Measurements from ENCODE around the gene TSHR. TPM values are rescaled to one million over a fixed set of nuclear protein-coding genes. Genes with fewer than 3 reads are reported as not detected.
"Not testable (repeated sequence)": the region's sequence is repeated elsewhere in the genome, so short reads cannot be mapped to it uniquely, and the experiment has no call there.

Gene TSHR
- total RNA-seq, 1 donor from 2014 or later = 3.6 TPM

DNA sequence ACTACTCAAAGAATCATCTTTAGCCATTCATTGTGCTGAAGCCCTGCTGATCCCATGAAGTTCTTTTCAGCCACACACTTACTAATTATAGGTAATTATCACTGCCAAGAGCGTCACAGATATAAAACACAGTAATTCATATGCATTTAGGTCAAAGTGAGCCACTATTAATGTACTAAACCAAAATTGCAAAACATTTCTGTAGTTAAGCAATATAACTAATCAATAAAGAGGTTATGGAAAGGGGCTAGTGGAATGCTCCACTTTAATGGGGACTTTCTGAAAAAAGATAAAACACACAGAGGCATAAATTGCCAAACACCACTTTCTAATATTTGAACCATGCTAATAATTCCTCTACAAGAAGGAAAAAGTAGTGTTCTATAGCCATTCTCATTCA is 7.1 kb upstream of the TSHR start:
- intact Hi-C loops (cut with micrococcal nuclease) = no loop called here

DNA sequence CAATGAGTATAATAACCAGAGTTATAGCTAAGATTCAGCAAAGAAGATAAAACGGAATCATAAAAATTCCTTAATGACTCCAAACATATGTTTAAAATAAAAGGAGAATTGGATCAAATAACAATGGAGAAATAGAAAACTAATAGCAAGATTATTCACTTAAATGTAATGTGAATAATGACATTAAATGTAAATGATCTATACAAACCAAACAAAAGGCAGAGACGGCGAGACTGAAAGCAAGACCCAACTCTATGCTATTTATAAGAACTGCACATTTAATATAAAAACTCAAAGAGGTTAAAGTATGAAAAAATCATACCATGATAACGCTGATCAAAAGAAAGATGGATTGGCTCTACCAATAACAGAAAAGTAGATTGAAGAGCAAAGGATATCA is 3.9 kb upstream of the TSHR start:
- intact Hi-C loops (cut with micrococcal nuclease) = no loop called here

DNA sequence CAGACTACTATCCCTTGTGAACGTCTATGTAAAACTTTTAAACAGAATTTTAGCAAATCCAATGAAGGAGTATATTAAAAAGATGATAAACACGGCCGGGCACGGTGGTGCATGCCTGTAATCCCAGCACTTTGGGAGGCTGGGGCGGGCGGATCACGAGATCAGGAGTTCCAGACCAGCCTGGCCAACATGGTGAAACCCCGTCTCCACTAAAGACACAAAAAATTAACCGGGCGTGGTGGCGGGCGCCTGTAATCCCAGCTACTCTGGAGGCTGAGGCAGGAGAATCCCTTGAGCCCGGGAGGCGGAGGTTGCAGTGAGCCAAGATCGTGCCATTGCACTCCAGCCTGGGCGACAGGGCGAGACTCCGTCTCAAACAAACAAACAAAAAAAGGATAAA is 2.2 kb upstream of the TSHR start:
- intact Hi-C loops (cut with micrococcal nuclease) = not testable (repeated sequence)

DNA sequence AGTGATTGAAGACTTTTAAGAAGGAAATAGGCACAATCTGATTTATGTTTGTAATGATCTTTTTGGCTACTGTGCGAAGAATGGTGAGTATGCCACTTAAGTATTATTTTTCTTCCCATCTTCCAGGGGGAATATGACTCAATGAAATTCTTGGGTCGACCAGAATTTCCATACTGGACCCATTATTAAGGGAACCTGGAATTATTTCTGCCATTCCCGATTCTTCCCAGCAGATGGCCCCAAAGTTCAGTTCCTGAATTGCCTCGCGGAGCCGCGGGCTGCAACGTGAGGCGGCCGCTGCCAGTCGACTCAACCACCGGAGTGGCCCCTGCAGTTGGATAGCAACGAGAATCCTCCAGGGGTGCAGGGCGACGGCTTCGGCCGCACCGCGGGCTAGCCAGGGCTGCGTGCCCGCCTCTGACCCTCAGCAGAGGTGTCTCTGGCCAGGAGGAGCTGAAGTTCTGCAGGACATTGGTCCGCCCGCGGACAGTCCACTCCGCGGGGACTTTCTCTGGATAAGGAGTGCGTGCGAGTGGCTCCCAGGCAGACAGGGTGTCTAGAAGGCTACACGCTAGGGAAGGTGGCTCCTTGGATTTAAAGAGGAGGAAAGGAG is 628 bp upstream of the TSHR start:
- intact Hi-C loops (cut with micrococcal nuclease) = loop anchor here (1.0 to 2.0 kb wide), 6 partner anchors 13 to 510 kb away; partner anchors contain the start of gene CEP128

DNA sequence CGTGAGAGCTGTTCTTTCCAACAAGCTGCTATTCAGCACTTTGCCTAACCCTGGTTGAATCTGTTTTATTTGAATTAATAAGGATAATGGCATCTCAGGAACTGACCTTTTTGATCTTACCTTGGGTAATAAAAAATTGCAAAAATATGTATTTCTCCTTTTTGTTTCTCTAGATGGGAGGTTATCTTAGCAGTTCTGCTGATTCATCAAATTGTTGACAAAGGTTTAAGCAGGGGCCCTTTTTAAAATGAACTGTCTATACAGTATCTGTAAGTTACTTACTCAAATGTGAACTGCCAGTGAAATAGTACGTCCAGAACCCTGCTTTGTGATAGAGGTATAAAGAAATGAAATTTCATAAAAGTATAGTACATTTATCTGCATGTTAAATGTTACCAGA is 681 bp downstream of the TSHR start:
- intact Hi-C loops (cut with micrococcal nuclease) = no loop called here

DNA sequence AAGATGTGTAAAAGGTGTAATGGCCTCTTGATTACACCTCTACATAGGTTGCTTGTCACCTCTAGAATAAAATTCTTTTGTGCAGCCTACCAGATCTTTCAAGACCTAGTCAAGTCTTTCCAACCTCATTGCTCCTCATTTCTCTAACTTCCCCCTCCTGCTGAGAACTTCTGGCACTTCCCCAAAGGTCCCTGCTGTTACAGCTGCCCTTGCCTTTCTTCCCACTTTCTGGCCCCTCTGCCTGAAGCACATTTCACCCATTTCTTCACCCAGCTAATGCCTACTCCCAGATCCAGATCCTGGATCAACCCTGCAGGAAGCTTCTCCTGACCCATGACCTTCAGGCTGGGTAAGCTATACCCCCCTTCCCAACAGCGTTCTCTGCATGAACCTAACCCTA is 1.5 kb downstream of the TSHR start:
- intact Hi-C loops (cut with micrococcal nuclease) = no loop called here

DNA sequence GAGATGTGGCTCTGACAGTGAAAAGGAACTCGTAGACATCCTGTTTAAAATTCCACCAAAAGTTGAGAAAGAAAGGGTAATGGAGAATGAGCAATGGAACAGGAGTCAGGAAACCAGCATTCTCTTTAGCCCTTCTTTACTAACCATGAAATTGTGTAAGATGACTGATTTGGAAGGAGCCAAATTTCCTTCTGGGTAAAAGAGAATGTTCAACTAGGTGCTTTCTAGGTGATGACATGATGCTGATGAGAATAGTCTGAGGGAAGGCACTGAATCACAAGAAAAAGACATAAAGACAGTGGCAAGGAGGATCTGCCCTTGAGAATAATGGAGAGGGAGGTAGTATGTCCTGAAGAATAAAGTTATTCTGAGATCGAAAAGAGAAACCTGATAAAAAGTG is 2.2 kb downstream of the TSHR start:
- intact Hi-C loops (cut with micrococcal nuclease) = loop anchor here (2.0 kb wide), 2 partner anchors 517 to 575 kb away; partner anchors contain the start of gene SEL1L

DNA sequence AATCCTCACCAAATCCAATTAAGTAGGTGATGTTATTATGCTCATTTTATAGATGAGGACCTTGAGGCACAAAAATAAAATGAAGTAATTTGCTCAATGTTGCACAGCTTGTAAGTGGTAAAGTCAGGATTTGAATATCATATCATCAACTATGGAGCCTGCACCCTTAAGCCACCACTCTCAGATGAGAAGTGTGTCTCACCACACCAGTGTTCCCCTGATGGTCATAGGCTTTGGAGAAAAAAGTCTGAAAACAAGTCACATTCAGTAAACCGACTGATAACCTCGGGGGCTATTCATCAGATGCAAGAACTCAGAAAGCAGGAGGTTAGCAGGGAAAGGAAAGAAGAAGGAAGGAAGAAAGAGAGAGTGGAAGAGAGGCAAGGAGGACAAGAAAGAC is 2.8 kb downstream of the TSHR start:
- intact Hi-C loops (cut with micrococcal nuclease) = loop anchor here (2.0 kb wide), 2 partner anchors 517 to 575 kb away; partner anchors contain the start of gene SEL1L

DNA sequence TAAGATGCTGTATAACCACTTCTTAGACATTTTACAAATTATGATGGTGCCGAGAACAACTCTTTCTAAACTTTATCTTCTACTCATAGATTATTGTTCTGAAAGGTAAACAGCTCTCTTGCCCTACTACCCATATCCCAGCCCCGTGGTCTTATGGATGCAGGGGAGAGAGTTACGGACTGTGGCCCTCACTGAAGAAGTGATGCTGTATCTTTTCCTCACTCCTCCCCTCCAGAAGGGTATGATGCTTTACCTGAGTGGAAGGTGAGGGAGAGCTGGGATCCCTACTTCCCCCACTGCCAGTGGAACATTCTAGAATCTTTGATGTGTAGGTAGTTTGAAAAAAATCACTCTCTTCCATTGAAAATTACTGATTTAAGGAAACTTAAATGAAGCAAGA is 3.5 kb downstream of the TSHR start:
- intact Hi-C loops (cut with micrococcal nuclease) = loop anchor here (1.0 to 2.0 kb wide), 9 partner anchors 18 to 574 kb away; partner anchors contain the start of genes CEP128 and SEL1L

DNA sequence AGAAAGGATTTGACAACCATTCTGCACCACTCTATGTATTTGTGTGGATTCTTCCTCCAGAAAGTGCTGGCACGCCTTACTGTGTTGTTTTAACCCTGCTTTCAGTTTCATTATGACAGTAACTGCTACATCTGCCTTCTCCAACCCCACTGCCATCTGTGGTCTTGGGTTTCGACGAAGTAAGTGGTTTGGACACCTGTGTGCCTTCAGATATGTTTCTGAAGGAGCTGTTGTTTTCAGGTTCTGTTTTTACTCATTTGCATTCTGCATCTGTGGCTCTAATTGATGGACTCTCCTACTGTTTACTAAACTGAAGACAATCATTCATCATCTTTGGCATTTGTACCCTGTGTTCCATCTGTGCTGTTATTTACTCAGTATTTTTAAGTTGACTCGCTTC is 4.1 kb downstream of the TSHR start:
- intact Hi-C loops (cut with micrococcal nuclease) = loop anchor here (1.0 to 2.0 kb wide), 9 partner anchors 18 to 573 kb away; partner anchors contain the start of genes CEP128 and SEL1L

DNA sequence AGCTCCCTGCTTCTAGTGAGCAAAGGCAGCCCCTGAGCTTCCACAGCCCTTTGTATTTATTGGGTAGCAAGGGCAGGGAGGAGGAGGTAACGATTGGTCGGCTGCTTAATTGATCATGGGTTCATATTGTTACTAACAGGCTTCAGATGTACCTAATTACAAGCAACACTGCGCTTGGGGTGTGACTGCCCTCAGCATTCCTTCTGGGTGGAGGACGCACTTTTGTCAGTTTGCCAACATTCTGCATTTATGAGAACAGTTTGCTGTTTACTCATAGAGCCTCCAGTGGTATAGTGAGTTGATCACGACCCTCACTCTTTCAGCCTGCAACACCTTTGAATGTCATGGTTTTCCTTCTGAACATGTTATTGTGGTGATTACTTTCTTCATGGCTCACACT is 9.6 kb downstream of the TSHR start:
- intact Hi-C loops (cut with micrococcal nuclease) = no loop called here

DNA sequence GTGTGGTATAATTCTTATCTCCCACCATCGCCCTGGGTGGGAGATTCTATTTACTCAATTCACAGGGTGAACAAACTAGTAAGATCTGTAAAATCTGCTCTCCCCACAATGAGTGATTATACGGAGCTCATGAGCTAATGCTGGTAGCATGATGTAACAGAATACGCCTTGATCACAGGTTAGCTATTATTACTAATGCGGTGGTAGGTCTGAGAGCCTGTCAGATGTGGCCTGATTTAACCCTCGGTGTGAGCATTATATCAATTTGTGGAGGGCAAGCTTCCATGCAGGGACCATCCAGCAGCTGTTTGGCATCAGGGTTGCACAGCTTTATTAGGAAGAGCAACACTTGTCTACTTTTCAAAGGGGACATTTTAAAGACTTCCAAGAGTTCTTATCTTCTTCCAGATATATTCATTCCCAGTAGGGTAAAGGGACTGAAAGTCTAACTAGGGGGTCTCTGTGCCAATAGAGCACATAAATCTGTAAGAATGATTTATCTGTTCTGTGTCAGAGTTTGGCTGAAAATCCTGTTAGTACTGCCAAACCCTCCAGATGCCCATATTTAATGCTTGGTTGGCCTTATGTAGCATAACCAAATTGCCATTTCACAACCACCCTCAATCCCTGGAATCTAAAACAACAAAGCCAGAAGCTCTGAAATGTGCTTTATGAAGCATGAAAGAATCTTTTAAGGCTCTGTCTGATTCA is 18.7 kb downstream of the TSHR start:
- intact Hi-C loops (cut with micrococcal nuclease) = no loop called here

DNA sequence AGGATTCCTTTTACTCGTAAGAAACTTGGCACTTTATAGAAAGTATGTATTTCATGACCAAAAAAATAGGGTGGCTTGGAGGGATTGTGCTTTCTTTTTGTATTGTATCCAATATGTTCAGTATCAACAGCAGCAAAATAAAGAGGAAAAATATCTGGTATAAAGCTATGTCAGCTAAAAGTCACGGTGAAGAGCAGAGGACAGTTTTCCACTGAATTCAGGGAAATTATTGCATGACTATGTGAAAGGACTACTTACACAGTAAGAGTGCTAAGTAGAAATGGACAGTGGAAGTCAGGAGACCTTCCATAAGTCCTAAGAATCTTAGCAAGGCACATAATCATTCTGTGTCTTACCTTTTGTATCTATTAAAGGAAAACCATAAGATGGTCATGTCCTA is 19.3 kb downstream of the TSHR start:
- intact Hi-C loops (cut with micrococcal nuclease) = no loop called here

DNA sequence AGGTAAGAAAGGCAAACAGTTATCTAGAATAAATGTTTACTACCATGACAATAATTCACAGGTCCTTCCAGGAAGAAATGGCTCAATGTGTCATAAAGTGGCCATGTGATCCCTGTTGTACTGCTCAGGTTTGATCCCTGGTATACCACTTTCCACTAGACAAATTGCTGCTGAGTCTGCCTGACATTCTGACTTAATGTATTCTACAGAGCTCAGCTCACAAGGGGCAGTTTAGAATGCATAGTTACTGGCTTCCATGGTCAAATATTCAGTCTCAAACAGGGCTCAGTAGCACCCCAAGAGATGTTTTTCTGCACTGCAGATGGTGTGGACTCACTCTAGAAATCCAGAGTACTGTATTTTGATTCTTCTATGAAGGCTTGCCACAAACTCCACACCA is 21.8 kb downstream of the TSHR start:
- intact Hi-C loops (cut with micrococcal nuclease) = no loop called here

DNA sequence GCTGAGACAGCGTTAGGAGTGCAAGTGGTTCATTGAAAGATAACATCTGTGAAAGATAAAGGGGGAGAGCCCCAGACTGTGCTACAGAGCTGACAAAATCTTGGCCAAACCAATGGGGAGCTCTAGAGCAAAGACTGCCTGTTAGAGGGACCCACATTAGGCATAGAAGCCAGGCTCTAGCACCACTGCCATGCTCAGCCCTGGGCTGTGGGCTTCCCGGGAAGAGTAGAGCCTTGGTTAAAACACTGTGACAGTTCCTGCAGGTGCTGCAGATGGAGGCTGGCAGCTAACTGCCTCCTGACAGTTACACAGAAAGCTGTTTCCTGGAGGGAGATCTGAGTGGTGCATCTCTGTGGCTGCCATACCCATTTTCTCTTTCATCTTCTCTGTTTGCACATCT is 23.0 kb downstream of the TSHR start:
- intact Hi-C loops (cut with micrococcal nuclease) = loop anchor here (1.0 to 2.0 kb wide), 3 partner anchors 9 to 48 kb away; no protein-coding TSS in a partner anchor

DNA sequence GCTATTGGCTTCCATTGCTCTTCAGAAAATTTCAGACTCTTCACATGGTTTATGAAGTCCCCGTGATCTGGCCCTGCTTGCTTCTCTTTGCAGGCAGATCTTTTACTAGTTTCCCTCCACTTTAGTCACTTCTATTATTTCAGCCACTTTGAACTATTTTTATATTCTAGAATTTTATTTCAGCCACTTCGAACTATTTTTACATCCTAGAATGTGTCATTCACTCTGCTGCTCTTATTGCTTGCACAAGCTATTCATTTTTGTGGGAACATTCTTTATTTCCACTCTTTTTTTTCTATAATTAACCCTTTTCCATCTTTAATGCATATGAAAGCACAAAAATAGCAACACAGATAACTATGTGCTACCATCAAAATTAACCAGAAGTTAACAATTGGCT is 24.5 kb downstream of the TSHR start:
- intact Hi-C loops (cut with micrococcal nuclease) = loop anchor here (2.0 kb wide), 1 partner anchor 49 kb away; no protein-coding TSS in a partner anchor

DNA sequence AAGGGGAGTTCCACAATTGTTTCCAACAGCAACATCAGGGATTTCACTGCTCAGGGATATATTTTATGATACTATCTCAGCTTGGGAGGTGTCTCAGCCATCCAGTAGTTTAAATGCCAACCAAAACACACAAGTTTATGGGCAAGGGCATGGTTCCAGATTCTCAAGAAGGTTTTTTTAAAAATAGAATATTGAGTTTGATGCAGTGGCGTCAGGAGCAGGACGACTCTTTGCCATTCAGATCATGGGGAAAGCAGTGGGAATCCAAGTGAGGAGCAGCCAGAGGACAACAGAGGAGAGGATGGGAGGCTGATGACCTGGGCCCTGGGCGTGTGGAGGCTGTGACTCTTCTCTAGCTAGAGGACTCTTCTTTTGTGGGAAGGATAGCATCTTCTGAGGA is 25.7 kb downstream of the TSHR start:
- intact Hi-C loops (cut with micrococcal nuclease) = no loop called here

DNA sequence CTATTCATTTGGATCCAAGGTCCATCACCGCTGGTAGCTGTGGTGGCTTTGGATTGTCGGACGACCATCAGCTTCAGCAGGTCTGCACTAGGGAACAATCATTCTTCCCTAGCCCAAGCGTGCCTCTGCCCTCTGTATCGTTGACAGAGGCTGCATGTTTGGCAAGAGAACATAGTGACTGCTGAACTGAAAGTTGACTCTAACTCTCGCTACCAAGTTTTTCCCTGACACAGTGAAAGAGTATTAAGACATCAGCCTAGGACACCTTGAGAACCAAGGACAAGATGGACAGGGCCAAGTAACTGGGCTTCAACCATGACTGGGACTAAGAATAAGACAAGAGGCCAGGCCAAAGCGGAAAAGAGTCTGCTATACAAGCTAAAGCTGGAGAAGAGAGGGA is 26.3 kb downstream of the TSHR start:
- intact Hi-C loops (cut with micrococcal nuclease) = no loop called here

DNA sequence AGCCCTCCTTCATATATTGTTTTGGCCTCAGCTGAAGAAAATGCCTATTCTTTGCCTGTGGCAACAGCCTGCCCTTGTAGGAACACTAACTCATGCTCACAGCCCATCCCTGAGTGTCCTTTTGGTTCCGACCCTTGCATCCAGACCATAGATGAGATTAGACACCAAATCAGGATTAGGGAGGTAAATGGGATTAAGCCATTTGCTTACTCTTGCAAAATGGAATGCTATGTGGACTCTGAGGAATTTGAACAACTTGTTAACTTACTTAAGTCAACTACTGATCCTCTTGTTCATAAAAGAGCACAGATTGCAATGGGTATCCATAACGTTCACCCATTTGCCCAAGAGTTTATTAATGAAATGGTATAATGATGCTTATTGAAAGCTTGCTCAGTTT is 27.3 kb downstream of the TSHR start:
- intact Hi-C loops (cut with micrococcal nuclease) = no loop called here

DNA sequence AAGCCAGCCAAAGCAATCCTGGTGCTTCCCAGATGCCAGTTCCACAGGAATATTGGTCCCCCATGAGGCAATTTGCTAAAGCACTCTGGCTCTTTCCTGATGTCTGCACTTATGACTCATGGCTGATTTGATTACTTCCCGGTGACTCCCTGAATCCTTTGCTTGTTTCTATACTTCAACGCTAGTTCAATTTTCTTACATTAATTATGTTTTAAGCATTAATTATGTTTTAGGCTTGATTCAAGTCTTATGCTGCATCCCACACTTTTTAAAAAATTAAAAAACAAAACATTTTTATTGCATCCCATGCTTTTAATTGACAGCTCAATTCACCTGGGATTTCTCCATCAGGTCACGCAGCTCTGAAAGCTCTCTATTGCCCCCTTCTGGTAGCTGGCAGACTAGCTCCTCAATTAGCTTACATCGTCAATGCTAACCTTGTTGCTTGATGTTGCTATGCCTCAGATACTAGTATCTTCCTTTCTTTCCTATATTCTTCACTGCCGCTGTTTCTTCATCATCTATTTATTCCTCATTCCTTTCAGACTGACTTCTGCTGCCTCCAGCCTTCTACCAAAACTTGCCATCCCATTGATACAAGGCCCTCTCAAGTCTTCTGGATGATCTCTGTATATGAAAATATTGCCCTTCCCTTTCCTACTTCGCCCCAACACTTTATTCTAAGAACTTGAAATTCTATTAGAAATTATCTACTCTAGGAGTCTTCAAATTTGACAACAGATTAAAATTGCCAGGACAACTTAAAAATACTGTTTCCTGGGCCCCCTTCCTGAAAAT is 32.0 kb downstream of the TSHR start:
- intact Hi-C loops (cut with micrococcal nuclease) = loop anchor here (1.0 to 5.0 kb wide), 9 partner anchors 9 to 477 kb away; no protein-coding TSS in a partner anchor

DNA sequence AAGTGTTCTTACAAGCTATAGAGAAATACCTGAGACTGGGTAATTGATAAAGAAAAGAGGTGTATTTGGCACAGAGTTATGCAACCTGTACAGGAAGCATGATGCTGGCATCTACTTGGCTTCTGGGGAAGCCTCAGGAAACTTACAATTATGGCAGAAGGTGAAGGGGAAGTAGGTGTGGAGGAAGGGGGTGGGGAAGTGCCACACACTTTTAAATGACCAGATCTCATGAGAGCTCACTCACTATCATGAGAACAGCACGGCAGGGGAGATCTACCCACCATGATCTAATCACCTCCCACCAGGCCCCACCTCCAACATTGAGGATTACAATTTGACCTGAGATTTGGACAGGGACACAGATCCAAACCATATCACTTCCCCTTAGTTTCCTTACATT is 32.8 kb downstream of the TSHR start:
- intact Hi-C loops (cut with micrococcal nuclease) = loop anchor here (5.0 kb wide), 2 partner anchors 136 to 401 kb away; no protein-coding TSS in a partner anchor
